HepG2 (cell line): ENCODE data around the gene CBLN4. TPM values are rescaled to one million over a fixed set of nuclear protein-coding genes. Genes with fewer than 3 reads are reported as not detected.

ENCODE experiments used
- ATAC-seq: fragments of 200-7000 bp; cut with Tn5 transposase; 3 replicates; pipeline ENCODE4 v1.9.1; 2020; ENCODE audit warnings: mild to moderate bottlenecking, moderate library complexity
- BruUV-seq: library from RNA; stranded (reverse); fragments of 400-500 nt; replicated peaks from 2 replicates; lab custom pipeline; 2021; lab: Mats Ljungman, UMichigan
- CTCF ChIA-PET: fragments of 300-600 bp; formaldehyde crosslinking; extraction: SDS; loops from one replicate; lab custom pipeline; 2021; ENCODE audit warnings: low total read pairs, inconsistent platforms, low intra/inter-chr PET ratio; lab: Yijun Ruan, JAX
- POLR2A ChIA-PET: fragments of 350-600 bp; sonication (Branson Sonifier 250); formaldehyde crosslinking; loops from one replicate; lab custom pipeline; 2020; ENCODE audit warnings: antibody characterized with exemption, inconsistent platforms; lab: Yijun Ruan, JAX
- DNase-seq: peaks from one replicate; pipeline ENCODE4 v3.0.0-alpha.2; 2015; ENCODE audit warnings: low spot score
- FAIRE-seq: peaks from 3 replicates; lab custom pipeline; 2011; peaks lifted over from hg19 to GRCh38; lab: Jason Lieb, UNC
- H2AFZ ChIP-seq: one replicate; pipeline ENCODE4 v1.6.1; 2011; ENCODE audit warnings: low read length, inconsistent platforms
- H3K27ac ChIP-seq: fragments of 300-600 bp; 3 replicates; pipeline ENCODE4 v1.8.0; 2011; ENCODE audit warnings: mixed run types, mild to moderate bottlenecking, mixed read lengths, low read length, inconsistent platforms; ENCODE audit not compliant: insufficient read depth; ENCODE audit errors: extremely low read length
- H3K27me3 ChIP-seq, 2 experiments: fragments of 200-600 bp in 1 of 2; 2 replicates in 1 of 2; 3 replicates in 1 of 2; pipeline versions ENCODE4 v1.6.0 to v1.8.0; 2011; ENCODE audit warnings: low read length in 2 of 2, mild to moderate bottlenecking in 2 of 2, moderate library complexity in 2 of 2, inconsistent platforms in 1 of 2; ENCODE audit not compliant: insufficient read depth in 2 of 2, control insufficient read depth in 1 of 2
- H3K36me3 ChIP-seq, 2 experiments: fragments of 200-600 bp in 1 of 2; replicated peaks in 1 of 2; 2 replicates in 1 of 2; 3 replicates in 1 of 2; pipeline versions ENCODE4 v1.5.1 to v1.8.0; 2011; ENCODE audit warnings: low read length in 2 of 2, inconsistent platforms in 1 of 2; ENCODE audit not compliant: insufficient read depth in 2 of 2, control insufficient read depth in 1 of 2
- H3K4me1 ChIP-seq: 2 replicates; pipeline ENCODE4 v1.5.1; 2012; ENCODE audit warnings: low read length, inconsistent platforms; ENCODE audit not compliant: insufficient read depth
- H3K4me2 ChIP-seq: 2 replicates; pipeline ENCODE4 v1.6.0; 2011; ENCODE audit warnings: low read depth, low read length, inconsistent platforms
- H3K4me3 ChIP-seq, 3 experiments: fragments of 200-600 bp in 1 of 3; sonication (generic), shearing (Covaris generic) in 1 of 3; replicated peaks in 1 of 3; 2 replicates each; pipeline ENCODE4 v1.5.1; 2011 to 2016; ENCODE audit warnings: low read length in 3 of 3, inconsistent platforms in 2 of 3, low read depth in 2 of 3, mild to moderate bottlenecking in 2 of 3, control low read depth in 1 of 3, mixed read lengths in 1 of 3; ENCODE audit not compliant: insufficient read depth in 1 of 3
- H3K79me2 ChIP-seq: one replicate; pipeline ENCODE4 v1.6.1; 2011; ENCODE audit warnings: low read length, inconsistent platforms; ENCODE audit not compliant: insufficient read depth
- H3K9ac ChIP-seq: 2 replicates; pipeline ENCODE4 v1.6.0; 2011; ENCODE audit warnings: mild to moderate bottlenecking, low read depth, low read length, inconsistent platforms; ENCODE audit not compliant: insufficient read depth
- H3K9me3 ChIP-seq: 2 replicates; pipeline ENCODE4 v1.5.1; 2012; ENCODE audit warnings: mild to moderate bottlenecking, low read length
- H4K20me1 ChIP-seq: 2 replicates; pipeline ENCODE4 v1.6.0; 2011; ENCODE audit warnings: inconsistent platforms, mild to moderate bottlenecking, low read length, moderate library complexity; ENCODE audit not compliant: insufficient read depth
- CEBPB ChIP-seq: IDR thresholded peaks from 2 replicates; pipeline ENCODE4 v1.6.1; 2011; ENCODE audit warnings: low read depth, low read length, improper control_type of control experiment, borderline replicate concordance
- RXRA ChIP-seq: sonication (generic); formaldehyde crosslinking; IDR thresholded peaks from 2 replicates; pipeline ENCODE4 v1.5.1; 2020; ENCODE audit warnings: missing genetic modification reagents
- ZFY ChIP-seq: sonication (generic); formaldehyde crosslinking; IDR thresholded peaks from 2 replicates; pipeline ENCODE4 v1.4.0; 2020; ENCODE audit warnings: missing genetic modification reagents
- WGBS: methylation state at CpG from one replicate; pipeline ENCODE4 v1.1.6; 2017; ENCODE audit warnings: low lambda C conversion rate; 5-methylcytosine and 5-hydroxymethylcytosine counted together
- in situ Hi-C: cut with HindIII; loops from 2 replicates; pipeline ENCODE4 v1.10.0; 2017; ENCODE audit warnings: low pct_unique_long_range_greater_than_20kb; ENCODE audit not compliant: extremely low pct_ligation_motif_present
- intact Hi-C: fragments of 100-400 bp; cut with micrococcal nuclease; formaldehyde crosslinking; loops from one replicate; pipeline ENCODE4 v1.10.0; 2022; ENCODE audit not compliant: unreplicated experiment
- polyA plus RNA-seq, 8 experiments: library from polyadenylated mRNA; depleted of rRNA in 3 of 8; stranded (reverse) in 7 of 8; unstranded in 1 of 8; fragments of >200 nt; fragmentation: Illumina TruSeq in 4 of 8; extraction: Trizol in 4 of 8; gene quantifications; 2 replicates each; pipeline versions ENCODE4 v1.2.1 to v1.2.3, GENCODE V29; 2011 to 2016; ENCODE audit warnings: low read depth in 4 of 8, missing spikeins in 1 of 8, mixed read lengths in 1 of 8; ENCODE audit not compliant: insufficient read depth in 1 of 8
- total RNA-seq, 5 experiments: library from RNA; depleted of rRNA; stranded (reverse); fragments of >200 nt; fragmentation: Illumina TruSeq; extraction: Trizol; gene quantifications; 2 replicates each; pipeline ENCODE4 v1.2.3, GENCODE V29; 2016; ENCODE audit warnings: low read depth in 1 of 5
- TF ChIP-seq, protein P1 (sequence below): sonication (generic); formaldehyde crosslinking; IDR thresholded peaks from 2 replicates; pipeline ENCODE4 v1.4.0; 2020; ENCODE audit warnings: missing genetic modification reagents

The CBLN4 gene
- total and polyA plus RNA-seq, 2 of the 13 experiments (the other 11 are each of a cell fraction or from before 2014, with no cell fraction given), result not detected

DNA sequence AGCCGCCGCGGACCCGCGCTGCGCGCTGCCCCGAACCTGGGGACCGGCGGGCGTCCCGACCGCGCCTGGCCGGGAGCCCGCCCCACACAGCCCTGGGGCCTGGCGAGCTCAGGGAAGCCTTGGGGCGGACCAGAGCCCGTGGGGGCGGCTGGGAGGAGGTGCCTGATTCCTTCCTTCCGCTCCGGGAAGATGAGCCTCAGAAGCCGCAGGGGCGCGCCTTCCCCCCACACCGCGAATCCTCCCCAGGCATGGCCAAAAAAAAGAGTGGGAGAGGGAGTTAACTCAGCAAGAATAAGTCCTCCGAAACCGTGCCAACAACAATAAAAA is at the start of gene CBLN4 (continued):
- TF ChIP-seq, protein P1, sequence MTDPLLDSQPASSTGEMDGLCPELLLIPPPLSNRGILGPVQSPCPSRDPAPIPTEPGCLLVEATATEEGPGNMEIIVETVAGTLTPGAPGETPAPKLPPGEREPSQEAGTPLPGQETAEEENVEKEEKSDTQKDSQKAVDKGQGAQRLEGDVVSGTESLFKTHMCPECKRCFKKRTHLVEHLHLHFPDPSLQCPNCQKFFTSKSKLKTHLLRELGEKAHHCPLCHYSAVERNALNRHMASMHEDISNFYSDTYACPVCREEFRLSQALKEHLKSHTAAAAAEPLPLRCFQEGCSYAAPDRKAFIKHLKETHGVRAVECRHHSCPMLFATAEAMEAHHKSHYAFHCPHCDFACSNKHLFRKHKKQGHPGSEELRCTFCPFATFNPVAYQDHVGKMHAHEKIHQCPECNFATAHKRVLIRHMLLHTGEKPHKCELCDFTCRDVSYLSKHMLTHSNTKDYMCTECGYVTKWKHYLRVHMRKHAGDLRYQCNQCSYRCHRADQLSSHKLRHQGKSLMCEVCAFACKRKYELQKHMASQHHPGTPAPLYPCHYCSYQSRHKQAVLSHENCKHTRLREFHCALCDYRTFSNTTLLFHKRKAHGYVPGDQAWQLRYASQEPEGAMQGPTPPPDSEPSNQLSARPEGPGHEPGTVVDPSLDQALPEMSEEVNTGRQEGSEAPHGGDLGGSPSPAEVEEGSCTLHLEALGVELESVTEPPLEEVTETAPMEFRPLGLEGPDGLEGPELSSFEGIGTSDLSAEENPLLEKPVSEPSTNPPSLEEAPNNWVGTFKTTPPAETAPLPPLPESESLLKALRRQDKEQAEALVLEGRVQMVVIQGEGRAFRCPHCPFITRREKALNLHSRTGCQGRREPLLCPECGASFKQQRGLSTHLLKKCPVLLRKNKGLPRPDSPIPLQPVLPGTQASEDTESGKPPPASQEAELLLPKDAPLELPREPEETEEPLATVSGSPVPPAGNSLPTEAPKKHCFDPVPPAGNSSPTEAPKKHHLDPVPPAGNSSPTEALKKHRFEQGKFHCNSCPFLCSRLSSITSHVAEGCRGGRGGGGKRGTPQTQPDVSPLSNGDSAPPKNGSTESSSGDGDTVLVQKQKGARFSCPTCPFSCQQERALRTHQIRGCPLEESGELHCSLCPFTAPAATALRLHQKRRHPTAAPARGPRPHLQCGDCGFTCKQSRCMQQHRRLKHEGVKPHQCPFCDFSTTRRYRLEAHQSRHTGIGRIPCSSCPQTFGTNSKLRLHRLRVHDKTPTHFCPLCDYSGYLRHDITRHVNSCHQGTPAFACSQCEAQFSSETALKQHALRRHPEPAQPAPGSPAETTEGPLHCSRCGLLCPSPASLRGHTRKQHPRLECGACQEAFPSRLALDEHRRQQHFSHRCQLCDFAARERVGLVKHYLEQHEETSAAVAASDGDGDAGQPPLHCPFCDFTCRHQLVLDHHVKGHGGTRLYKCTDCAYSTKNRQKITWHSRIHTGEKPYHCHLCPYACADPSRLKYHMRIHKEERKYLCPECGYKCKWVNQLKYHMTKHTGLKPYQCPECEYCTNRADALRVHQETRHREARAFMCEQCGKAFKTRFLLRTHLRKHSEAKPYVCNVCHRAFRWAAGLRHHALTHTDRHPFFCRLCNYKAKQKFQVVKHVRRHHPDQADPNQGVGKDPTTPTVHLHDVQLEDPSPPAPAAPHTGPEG, result no peak
- no peak for TF ChIP-seq RXRA (CRISPR knock-in tag)

DNA sequence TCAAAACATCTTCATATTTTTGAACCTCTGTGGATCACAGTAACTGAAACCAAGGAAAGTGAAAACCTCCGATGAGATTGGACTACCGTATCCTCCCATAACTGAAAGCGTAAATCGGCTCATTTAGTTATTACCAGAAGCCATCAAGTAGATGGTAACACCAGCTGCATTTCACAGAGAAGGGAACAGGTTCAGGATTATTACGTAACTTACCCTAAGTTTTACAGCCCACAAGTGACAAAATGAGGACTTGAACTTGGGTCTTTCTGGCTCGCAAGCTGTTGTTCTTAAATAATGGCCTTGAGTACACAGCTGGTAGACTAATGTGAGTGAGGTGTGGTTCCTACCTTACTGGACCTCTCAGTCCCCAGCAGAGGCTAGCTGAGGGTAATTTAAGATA is 37.9 kb upstream of the CBLN4 start:
- no peaks in the 10 kb centered on the region for H3K79me2 ChIP-seq
- TF ChIP-seq CEBPB (peak; percentile 76), ZFY (CRISPR knock-in tag) (no peak)
- BruUV-seq, result no TSS peak
- in situ Hi-C loops, result no loop called here
- DNase-seq (no peak), ATAC-seq (no peak), FAIRE-seq (no peak)
- H3K4me3 ChIP-seq, result no peak overlapping the region
- H3K4me2 ChIP-seq, result no peak overlapping the region
- H3K9ac ChIP-seq, result no peak overlapping the region
- WGBS, result 45% methylated on average over 6 of the region's 6 CpGs
- ChIA-PET CTCF (no interaction called here), POLR2A (no interaction called here)
- H4K20me1 ChIP-seq, result no peaks in the 10 kb centered on the region
- peaks cover 100% of the 10 kb centered on the region for H3K9me3 ChIP-seq
- intact Hi-C loops, result no loop called here
- H3K27me3 ChIP-seq, result no peaks in the 10 kb centered on the region
- no peaks in the 10 kb centered on the region for H3K36me3 ChIP-seq
- no peak overlapping the region for H2AFZ ChIP-seq
- no peak overlapping the region for H3K27ac ChIP-seq
- no peaks in the 10 kb centered on the region for H3K4me1 ChIP-seq
